Pulmonary artery endothelial cell (primary cell): ENCODE results near the gene CERS6. TPM values are rescaled to one million over a fixed set of nuclear protein-coding genes. Genes with fewer than 3 reads are reported as not detected.

Source experiments
- DNase-seq: peaks from one replicate; pipeline ENCODE4 v3.0.0-alpha.2; 2011; ENCODE audit warnings: low read depth, low spot score
- total RNA-seq: library from RNA; depleted of rRNA; stranded (reverse); fragments of >200 nt; gene quantifications from 2 replicates; pipeline ENCODE4 v1.2.3, GENCODE V29; 2014

The CERS6 gene
- total RNA-seq, 1 donor from 2014 or later: 8.0 TPM

- no peak for DNase-seq
Observed at GRCh38 chr2:168596881-168597655, 141.0 kb downstream of the CERS6 start.

GRCh38 chr2:168599738-168600137, 143.7 kb downstream of the CERS6 start:
- DNase-seq: no peak

GRCh38 chr2:168600949-168601348, 144.9 kb downstream of the CERS6 start:
- DNase-seq: no peak

GRCh38 chr2:168601741-168602140, 145.7 kb downstream of the CERS6 start:
- no peak for DNase-seq

- DNase-seq: no peak
Observed at GRCh38 chr2:168602379-168602778, 146.3 kb downstream of the CERS6 start.

- DNase-seq: no peak
Observed at GRCh38 chr2:168602846-168603401, 146.9 kb downstream of the CERS6 start.

GRCh38 chr2:168603439-168603961, 147.4 kb downstream of the CERS6 start:
- no peak for DNase-seq

GRCh38 chr2:168604252-168604651, 148.2 kb downstream of the CERS6 start:
- DNase-seq: no peak

GRCh38 chr2:168607992-168608391, 151.9 kb downstream of the CERS6 start:
- no peak for DNase-seq

- no peak for DNase-seq
Observed at GRCh38 chr2:168608796-168609195, 152.7 kb downstream of the CERS6 start.

GRCh38 chr2:168611091-168611490, 155.0 kb downstream of the CERS6 start:
- DNase-seq: no peak

GRCh38 chr2:168611896-168612650, 156.0 kb downstream of the CERS6 start:
- DNase-seq: no peak

GRCh38 chr2:168612719-168613118, 156.6 kb downstream of the CERS6 start:
- DNase-seq: no peak

- DNase-seq: no peak
Observed at GRCh38 chr2:168613551-168613950, 157.5 kb downstream of the CERS6 start.

GRCh38 chr2:168614172-168615018, 158.3 kb downstream of the CERS6 start:
- DNase-seq: no peak

GRCh38 chr2:168620554-168620953, 164.5 kb downstream of the CERS6 start:
- no peak for DNase-seq

GRCh38 chr2:168622559-168622958, 166.5 kb downstream of the CERS6 start:
- DNase-seq: no peak

GRCh38 chr2:168624028-168624427, 168.0 kb downstream of the CERS6 start:
- no peak for DNase-seq

- no peak for DNase-seq
Observed at GRCh38 chr2:168626096-168626495, 170.0 kb downstream of the CERS6 start.

- no peak for DNase-seq
Observed at GRCh38 chr2:168626647-168627046, 170.6 kb downstream of the CERS6 start.

- peak; percentile 58 for DNase-seq
Observed at GRCh38 chr2:168632709-168633121, 176.6 kb downstream of the CERS6 start.
